NCI-H1092 (cell line): Measurements from ENCODE around the gene PDE11A.
"Not testable (repeated sequence)": the region's sequence is repeated elsewhere in the genome, so short reads cannot be mapped to it uniquely, and the experiment has no call there.

Experiments
- DNase-seq: peaks from one replicate; lab custom pipeline; 2025; lab: John Stamatoyannopoulos, UW

The PDE11A gene

DNA sequence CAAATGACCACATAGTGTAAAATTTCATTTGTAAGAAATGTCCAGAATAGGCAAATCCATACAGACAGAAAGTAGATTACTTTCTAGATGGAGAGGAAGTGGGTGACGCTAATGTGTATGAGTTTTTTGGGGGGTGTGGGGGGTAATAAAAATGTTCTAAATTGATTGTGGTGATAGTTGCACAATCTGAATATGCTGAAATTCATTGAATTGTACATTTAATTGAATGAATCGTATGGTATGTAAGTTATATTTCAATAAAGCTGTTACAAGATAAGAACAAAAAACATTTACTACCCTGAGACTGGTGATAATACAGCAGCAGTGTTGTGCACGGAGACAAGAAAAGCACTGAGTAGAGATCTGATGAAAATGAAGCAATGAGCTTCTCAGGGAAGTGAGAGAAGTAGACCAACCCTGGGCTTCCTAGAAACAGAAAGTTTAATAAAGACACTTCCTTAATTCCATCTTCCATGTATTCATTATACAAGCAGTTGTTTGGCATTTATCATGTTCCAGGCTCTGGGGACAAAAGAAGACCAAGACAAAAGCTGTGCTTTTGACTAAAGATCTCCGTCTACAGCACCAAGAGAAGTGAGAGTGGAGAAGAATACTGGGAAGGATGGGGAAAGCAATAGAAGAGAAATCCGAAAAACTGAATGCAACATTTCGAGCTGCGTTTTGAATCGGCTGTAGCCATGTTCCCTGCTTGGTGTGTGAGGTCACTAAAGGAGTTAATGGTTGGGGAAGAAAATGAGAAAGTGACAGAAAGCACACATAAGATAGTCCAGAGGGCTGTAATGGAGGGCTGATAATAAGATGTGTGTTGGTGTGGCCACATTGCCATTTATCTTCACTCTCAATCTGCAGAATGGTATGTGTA is 1.8 kb upstream of the PDE11A start:
- no peak for DNase-seq

DNA sequence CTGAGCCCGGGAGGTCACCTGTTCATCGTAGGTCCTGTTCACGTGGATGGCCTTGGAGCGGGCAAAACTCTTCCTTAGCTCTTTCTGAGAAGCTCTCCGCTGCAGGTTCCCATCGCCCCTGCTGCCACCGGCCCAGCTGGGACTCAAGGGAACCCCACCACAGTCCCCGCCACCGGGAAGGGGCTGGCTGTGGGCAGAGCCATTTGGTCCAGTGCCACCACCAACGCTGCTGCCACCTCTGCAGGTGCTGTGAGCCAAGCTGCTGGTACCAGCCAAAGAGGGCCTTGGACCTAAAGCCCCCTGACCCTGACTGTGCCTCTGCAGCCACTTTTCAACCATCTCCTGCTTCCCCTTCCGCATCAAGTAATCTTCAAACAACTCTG is 586 bp downstream of the PDE11A start:
- DNase-seq = no peak

DNA sequence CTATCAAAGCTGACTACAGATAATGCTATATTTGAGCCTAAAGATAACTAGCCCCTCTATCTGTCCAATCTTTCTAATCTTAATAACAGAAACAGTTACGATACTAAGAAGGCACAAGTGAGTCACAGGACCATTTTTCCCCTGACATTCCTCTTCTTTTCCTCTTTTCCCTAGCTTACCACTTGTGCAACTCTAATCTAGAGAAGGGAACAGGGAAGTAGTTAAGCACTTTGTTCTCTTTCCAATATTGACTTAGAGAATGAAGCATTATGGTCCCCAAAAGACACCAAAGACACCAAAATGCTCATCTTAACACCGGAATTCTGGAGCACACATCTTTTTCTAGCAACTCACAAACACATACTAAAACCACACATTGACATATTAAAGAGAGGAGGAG is 1.8 kb downstream of the PDE11A start:
- DNase-seq = no peak

DNA sequence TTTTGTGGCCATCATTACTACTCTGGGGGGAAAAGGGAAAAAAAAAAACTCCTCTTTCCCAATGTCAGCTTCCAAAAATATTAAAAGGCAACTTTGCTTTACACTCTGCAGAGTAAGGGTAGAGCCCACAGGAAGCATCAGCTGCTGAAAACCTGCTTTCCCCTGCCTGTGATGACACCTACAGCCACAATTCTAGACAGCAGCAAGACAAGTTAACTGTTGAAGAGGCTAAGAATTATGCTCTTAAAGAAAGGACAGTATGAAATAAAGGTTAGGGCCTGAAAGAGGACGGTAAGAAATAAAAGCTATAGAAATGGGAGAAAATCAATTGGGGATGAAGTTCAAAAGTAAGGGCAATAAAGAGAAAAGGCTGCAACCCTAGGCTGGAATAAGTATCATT is 3.0 kb downstream of the PDE11A start:
- DNase-seq = no peak

DNA sequence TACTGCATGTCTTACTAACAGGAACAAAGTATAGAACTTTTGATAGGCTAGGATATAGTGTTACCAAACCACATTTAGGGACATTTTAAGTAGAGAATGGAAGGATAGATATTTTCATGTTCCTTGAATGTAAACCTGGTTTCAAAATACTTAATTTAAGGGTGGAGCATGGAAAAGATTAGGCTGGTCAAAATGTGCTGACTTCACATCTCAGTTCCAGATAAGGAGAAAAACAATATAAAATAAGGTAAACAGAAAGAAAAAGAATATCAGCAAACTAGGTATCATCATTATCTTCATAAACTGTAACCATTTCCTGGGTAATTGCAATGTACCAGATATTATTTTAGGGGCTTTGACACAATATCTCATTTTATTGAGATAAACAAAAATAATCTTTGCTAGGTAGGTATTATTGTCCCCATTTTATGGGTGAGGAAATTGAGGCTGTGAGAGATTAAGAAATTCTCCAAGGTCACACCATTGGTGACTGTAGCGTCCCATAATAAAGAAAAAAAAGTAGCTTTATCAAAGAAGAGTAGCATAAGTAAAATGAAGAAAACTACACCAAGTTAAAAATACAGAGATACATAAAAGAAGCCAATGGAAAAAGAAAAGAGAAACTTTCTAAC is 3.6 kb downstream of the PDE11A start:
- DNase-seq = no peak

DNA sequence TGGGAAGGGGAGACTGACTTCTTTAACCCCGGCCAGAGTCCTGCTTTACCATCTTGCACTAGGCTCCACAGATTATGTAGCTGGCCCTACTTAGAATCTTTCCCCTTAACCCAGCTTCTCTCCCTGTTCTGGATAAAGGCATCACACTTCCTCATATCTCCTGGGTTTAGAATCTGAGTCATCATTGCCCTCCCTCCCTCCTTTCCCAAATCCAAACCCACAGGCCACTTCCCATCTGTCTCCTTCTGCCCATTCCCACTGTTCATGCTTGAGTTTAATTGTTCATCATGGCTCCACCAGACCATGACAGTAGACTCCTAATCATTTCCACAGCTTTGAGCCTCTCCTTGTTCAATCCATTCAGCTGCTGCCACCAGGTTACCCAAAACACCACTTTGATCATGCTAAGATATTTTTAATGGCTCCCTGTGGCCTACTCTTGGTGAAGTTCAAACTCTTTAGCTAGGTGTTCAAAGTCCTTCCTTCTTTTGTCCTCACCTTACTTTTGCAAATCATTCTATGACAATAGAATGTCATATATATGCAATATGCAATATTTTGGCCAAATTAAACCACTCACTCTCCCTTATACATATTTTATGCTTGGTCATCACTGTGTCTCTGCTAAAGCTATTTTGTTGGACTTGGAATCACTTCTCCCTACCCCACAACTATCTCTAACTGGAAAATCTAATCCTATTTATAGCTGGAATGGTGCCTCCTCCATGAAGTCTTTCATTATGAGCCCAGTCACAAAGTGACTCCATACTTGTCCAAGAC is 5.5 kb downstream of the PDE11A start:
- DNase-seq = no peak

DNA sequence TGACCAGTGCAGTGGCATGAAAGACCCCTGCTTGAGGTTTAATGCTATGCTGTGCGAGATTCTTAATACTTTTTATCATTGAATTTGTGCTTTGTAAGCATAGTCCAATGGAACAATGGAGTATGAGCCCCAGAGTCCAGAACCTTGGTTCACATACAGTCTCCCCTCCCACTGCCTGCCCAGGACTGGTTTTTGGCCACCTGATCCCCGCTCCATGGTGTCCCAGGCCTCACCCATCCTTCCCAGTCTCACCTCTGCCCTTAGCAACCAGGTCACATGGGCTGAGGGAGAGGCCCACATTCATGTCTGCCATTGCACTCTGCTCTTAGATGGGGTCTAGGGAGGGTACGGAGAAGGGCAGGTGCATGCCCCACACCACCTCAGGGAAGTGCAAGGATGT is 6.3 kb downstream of the PDE11A start:
- DNase-seq = no peak

DNA sequence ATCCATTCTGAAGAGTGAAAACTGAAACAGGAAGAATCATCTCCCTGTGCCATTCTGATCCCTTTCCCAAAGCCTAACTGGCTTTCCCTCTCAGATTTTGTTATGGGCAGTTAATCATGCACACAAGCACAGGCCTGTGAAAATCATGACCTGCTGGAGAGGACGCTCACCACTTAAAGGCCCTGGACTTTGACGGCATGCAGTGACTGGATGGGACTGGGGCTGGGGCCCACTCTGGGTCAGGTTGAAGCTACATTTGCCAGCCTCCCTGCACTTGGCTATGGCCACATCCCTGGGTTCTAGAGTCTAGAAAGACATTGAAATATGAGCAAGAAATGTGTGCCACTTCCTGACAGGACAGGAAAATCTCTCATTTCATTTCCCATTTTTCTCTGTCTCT is 12.9 kb downstream of the PDE11A start:
- DNase-seq = no peak

DNA sequence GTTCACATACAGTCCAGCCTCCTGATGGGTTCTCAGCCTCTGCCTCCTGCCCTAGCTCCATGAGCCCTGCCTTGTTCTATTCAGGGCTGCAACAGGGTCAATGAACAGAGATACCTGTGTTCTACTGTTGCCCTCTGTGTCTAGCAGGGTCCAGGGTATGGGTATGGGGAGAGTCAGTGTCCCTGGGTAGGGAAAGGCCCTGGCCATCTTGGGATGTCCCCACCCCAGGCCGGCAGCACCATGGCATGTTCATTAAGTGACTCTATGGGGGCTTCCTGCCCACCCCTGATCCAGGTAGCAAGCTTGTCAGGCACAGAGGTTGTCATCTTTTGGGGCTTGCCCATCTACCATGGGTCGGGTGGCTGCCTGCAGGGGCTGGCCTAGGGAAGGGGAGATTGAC is 13.5 kb downstream of the PDE11A start:
- DNase-seq = no peak

DNA sequence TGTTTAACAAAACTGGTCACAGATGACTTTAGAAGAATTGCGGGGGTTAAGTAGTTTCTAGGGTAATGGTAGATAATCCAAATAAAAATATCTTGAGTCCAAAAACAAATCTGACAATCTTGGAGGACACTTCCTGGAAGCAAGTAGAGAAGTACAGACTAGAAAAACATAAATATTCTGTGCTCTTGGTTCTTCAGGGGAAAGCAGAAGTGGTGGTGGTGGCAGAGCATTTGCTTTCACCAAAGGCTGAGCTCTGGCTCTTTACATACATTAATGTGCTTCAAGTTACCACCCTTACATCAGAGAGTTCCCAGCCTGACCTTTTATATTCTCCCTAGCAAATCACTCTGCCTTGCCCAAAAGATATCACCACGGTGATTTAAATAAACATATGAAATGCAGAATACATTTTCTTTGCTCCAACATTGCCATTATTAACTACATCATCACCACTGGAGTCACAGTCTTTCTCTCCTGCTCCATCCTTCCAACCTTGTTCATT is 15.3 kb downstream of the PDE11A start:
- no peak for DNase-seq

DNA sequence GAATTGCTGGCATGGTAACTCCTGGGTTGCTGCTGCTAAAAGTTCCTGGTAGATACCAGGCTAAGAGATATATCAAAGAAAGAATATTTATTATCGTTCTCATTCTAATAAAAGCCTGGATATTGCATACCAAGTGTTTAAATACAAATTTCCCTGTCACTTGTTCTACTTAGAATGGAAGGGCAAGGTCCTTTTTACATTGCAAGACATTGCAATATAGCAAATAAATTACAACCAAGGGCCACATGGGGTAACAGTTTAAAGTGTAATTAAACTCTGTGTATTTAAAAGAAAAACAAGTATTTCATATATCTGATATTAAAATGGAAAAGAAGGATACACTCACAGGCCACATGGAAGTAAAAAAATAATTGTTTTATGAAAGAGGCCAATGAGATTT is 16.2 kb downstream of the PDE11A start:
- DNase-seq = no peak

DNA sequence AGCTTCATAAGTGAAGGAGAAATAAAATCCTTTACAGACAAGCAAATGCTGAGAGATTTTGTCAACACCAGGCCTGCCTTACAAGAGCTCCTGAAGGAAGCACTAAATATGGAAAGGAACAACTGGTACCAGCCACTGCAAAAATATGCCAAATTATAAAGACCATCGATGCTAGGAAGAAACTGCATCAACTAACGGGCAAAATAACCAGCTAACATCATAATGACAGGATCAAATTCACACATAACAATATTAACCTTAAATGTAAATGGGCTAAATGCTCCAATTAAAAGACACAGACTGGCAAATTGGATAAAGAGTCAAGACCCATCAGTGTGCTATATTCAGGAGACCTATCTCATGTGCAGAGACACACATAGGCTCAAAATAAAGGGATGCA is 21.3 kb downstream of the PDE11A start:
- DNase-seq = not testable (repeated sequence)

DNA sequence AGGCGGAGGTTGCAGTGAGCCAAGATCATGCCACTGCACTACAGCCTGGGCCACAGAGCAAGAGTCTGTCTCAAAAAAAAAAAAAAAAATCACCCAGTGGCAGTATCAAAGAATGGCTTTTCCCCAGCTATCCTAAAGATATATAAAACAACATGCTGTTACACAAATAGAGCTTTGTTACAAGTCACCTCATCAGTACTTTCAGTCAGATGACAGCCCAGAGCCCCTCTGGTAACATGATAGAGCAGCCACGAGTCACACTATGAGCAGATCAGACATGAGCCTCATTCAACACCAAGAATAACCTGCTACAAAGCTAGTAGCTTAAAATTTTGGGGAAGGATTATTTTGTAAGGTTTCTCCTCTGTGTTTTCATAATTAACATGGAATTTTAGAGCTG is 25.2 kb downstream of the PDE11A start:
- DNase-seq = no peak

DNA sequence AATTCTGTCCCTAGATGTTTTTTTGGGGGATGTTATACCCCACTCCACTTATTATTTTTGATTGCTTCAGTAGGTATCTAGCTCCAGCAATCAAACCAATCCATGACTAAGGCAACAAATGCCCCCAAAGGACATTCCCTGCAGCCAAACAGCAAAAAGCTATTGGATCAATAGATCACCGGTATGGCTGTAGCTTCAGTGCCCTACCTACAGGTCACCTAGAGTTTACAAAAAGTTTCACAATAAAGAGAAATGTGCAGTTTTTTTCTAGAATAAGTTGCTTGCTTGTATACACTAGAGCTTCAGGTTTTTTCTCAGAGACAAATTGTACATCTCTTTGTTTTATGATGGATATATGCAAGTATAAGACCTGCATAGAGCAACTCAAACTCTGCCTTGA is 27.7 kb downstream of the PDE11A start:
- DNase-seq = no peak

DNA sequence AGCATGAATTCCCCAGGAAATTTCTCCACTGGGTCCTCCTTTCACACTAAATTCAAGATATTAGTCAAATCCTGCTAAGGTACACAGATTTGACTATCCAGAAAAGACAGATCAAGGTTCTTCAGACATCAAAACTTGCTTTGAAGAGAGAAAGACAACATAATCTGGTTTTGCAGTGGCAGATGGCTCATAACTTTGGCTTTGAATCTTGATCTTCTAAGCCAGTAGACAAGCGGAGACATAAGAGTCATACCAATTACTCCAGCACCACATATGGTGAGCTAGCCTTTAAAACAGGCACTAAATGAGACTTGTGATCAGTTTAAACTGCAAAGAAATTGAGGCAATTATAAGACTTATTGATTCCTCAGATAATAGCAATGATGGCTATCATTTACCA is 29.3 kb downstream of the PDE11A start:
- no peak for DNase-seq

DNA sequence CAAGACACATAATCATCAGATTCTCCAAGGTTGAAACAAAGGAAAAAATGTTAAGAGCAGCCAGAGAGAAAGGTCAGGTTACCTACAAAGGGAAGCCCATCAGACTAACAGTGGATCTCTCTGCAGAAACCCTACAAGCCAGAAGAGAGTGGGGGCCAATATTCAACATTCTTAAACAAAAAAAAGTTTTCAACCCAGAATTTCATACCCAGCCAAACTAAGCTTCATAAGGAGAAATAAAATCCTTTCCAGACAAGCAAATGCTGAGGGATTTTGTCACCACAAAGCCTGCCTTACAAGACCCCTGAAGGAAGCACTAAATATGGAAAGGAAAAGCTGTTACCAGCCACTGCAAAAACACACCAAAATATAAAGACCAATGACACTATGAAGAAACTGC is 39.0 kb downstream of the PDE11A start:
- not testable (repeated sequence) for DNase-seq

DNA sequence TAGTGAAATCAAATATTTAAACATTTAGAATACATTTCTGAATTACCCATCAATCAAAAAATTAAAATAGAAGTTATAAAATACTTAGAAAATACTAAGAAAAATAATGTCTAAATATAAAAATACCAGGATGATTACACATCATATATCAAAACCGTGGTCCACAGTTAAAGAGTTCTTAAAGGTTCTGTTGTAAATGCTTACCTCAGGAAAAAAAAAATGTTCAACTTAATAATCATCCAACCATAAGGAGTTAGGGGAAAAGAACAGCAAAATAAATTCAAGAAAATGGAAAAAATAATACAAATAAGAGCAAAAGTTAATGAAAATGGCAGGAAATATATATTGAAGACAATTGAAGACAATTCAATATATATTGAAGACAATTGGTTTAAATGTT is 43.2 kb downstream of the PDE11A start:
- DNase-seq = no peak

DNA sequence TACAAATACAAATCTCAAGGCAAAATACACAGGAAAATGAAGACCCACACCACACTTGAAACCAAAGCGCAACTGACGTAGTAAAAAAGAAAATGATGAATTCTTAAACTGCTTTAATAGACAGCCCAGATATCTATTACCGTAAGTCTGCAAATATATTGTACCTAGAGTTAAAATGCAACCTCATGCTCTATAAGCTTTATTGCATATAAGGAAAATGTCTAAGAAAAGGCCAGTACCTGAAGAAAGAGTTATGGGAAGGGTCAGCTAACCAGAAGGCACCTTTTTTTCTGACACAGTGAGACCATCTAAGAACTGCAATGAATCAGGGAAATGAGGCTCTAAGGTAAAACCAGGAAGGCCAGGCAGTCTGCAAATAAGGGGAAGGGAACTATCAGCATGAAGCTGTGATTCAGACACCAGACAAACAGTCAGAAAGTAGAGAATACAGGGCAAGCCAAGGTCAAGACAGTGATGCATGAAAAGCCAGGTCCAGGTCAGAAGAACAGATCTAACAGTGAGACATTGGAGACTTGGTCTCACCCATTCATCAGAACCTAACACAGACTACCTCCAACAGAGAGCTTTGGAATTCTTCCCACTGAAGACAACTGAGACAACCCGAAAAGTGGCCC is 46.9 kb downstream of the PDE11A start:
- no peak for DNase-seq

DNA sequence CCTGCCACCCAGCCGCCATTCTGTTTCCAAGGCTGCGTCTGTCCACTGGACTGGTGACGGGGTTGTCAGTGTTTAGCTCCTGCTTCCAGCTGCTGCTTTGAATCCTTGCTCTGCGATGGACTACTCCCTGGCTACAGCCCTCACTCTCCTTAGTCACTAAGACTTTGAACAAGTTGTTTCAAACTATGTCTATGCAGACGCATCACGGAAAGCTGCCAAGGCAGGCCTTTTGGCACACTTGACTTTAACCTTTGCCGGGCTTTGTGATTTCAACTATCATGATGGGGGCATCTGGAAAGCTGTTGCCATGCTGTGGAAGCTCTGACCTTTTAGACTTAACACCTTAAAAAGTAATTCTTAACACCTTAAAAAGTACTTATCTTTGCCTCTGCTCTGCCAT is 54.4 kb downstream of the PDE11A start:
- DNase-seq = no peak

DNA sequence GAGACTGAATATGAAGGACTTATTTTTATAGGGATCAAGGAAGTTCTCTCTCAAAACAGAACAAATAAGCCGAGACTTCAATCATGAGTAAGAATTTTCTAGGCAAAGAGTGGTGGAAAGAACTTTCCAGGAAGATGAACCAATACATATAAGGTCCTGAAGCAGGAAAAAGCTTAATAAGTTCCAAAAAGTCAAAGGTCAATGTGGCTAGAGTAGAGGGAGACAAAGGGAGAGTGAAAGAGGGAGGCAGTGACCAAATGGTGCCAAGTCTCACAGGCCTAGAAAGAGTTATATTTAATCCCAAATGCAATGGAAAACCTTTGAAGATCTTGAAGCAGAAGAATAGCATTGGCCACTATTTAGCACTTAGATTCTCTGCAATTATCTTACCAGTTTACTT is 56.0 kb downstream of the PDE11A start:
- DNase-seq = no peak

DNA sequence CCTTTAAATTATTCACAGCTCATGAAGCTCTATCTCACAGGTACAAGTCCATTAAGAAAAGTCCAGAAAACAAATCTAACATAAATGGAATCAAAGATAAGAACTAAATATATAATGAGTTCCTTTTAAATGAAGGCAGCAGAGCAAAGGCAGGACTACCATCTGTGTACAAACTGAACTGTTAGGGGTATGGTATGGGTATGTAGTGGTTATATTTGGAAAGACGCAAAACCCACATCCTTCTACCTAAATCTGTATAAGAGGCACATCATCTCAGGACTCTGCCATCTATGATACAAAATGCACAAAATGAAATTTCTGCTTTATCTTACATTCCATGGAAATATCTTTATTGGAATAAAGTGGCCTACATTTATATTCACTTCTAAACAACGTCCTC is 59.9 kb downstream of the PDE11A start:
- no peak for DNase-seq

DNA sequence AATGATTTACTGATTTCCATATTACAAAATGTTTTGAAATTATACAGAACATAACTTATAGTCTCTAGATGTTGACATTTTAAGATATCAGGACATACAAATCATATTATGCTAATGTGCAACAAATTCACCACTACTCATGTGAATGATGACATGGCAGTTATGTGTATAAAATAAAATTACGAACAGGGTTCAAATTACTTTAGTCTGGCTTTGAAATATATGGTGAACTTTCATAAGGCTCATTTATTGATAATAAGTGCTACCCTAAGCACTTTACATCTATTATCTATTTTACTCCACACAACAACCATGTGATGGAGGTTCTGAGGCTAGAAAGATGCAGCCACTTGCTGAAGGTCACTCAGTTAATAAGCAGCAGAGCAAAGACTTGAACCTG is 62.8 kb downstream of the PDE11A start:
- no peak for DNase-seq
